CD4-positive, alpha-beta T cell treated with Interleukin-6 for 4 hours (primary cell): ENCODE results near the gene COX15.
"Not testable (repeated sequence)": the region's sequence is repeated elsewhere in the genome, so short reads cannot be mapped to it uniquely, and the experiment has no call there.

Experiments
- DNase-seq: peaks from one replicate; pipeline ENCODE4 v3.0.0-alpha.2; 2020; ENCODE audit warnings: mixed read lengths

Gene COX15

GRCh38 chr10:99732033-99732842 lies at the start of gene COX15, which contains the start of gene CUTC:
COX15 (minus strand) TSS chr10:99732127; CDS start chr10:99732049, 78 bp downstream.
CUTC (plus strand) TSS chr10:99732234; CDS start chr10:99732349, 115 bp downstream.
- DNase-seq = peak; percentile 96

- DNase-seq = no peak
These were observed 47.4 kb upstream of the COX15 start for GRCh38 chr10:99779335-99779734.

- no peak for DNase-seq
These were observed 46.2 kb upstream of the COX15 start for GRCh38 chr10:99777918-99778714.

- no peak for DNase-seq
These were observed 43.9 kb upstream of the COX15 start for GRCh38 chr10:99775850-99776249.

GRCh38 chr10:99770408-99771045 lies 38.6 kb upstream of the COX15 start:
- no peak for DNase-seq

- no peak for DNase-seq
These were observed 37.8 kb upstream of the COX15 start for GRCh38 chr10:99769706-99770105.

GRCh38 chr10:99768556-99768955 lies 36.6 kb upstream of the COX15 start:
- no peak for DNase-seq

- no peak for DNase-seq
These were observed 36.0 kb upstream of the COX15 start for GRCh38 chr10:99767901-99768300.

- no peak for DNase-seq
These were observed 34.4 kb upstream of the COX15 start for GRCh38 chr10:99766302-99766681.

- no peak for DNase-seq
These were observed 33.9 kb upstream of the COX15 start for GRCh38 chr10:99765672-99766301.

- no peak for DNase-seq
These were observed 29.4 kb upstream of the COX15 start for GRCh38 chr10:99761365-99761764.

GRCh38 chr10:99760321-99760720 lies 28.4 kb upstream of the COX15 start:
- DNase-seq = no peak

GRCh38 chr10:99758211-99758891 lies 26.4 kb upstream of the COX15 start:
- DNase-seq = no peak

- DNase-seq = no peak
These were observed 24.2 kb upstream of the COX15 start for GRCh38 chr10:99756159-99756558.

GRCh38 chr10:99754670-99755069 lies 22.7 kb upstream of the COX15 start:
- no peak for DNase-seq

GRCh38 chr10:99750641-99751040 lies 18.7 kb upstream of the COX15 start:
- no peak for DNase-seq

- no peak for DNase-seq
These were observed 17.0 kb upstream of the COX15 start for GRCh38 chr10:99748823-99749451.

GRCh38 chr10:99746166-99746565 lies 14.2 kb upstream of the COX15 start:
- not testable (repeated sequence) for DNase-seq

GRCh38 chr10:99743841-99744240 lies 11.9 kb upstream of the COX15 start:
- DNase-seq = no peak

- DNase-seq = no peak
These were observed 10.8 kb upstream of the COX15 start for GRCh38 chr10:99742701-99743100.

GRCh38 chr10:99742254-99742653 lies 10.3 kb upstream of the COX15 start:
- no peak for DNase-seq
